HL-60 (cell line): ENCODE measurements around the gene PNCK.
"Not testable (repeated sequence)": the region's sequence is repeated elsewhere in the genome, so short reads cannot be mapped to it uniquely, and the experiment has no call there.

Source experiments
- DNase-seq, 2 experiments: peaks; one replicate each; pipeline ENCODE4 v3.0.0-alpha.2; 2010 to 2020; ENCODE audit warnings: low read depth in 1 of 2, low spot score in 1 of 2
- H3K27ac ChIP-seq: fragments of 250-450 bp; sonication (Bioruptor Pico); replicated peaks from 2 replicates; pipeline ENCODE4 v1.5.1; 2020; ENCODE audit warnings: mild to moderate bottlenecking, moderate library complexity
- H3K27me3 ChIP-seq: fragments of 250-450 bp; sonication (Bioruptor Pico); 2 replicates; pipeline ENCODE4 v1.5.1; 2021; ENCODE audit warnings: mild to moderate bottlenecking, moderate library complexity; ENCODE audit not compliant: insufficient read depth, poor library complexity, severe bottlenecking
- H3K4me3 ChIP-seq: replicated peaks from 2 replicates; pipeline ENCODE4 v1.5.1; 2011; ENCODE audit warnings: mild to moderate bottlenecking, control low read depth, low read length; ENCODE audit not compliant: insufficient read depth
- CTCF ChIP-seq: IDR thresholded peaks from one replicate; pipeline ENCODE4 v1.5.1; 2011; ENCODE audit warnings: low read length, control low read depth, inconsistent platforms; ENCODE audit not compliant: insufficient read depth
- GABPA ChIP-seq: IDR thresholded peaks from 2 replicates; pipeline ENCODE4 v1.6.1; 2012; ENCODE audit warnings: low read depth
- POLR2AphosphoS5 ChIP-seq: IDR thresholded peaks from 2 replicates; pipeline ENCODE4 v1.6.1; 2012; ENCODE audit warnings: low read depth
- REST ChIP-seq: IDR thresholded peaks from 2 replicates; pipeline ENCODE4 v1.6.1; 2012; ENCODE audit warnings: low read depth; ENCODE audit not compliant: insufficient replicate concordance
- SPI1 ChIP-seq: IDR thresholded peaks from 2 replicates; pipeline ENCODE4 v1.6.1; 2012; ENCODE audit warnings: low read depth, mild to moderate bottlenecking, borderline replicate concordance

PNCK gene

GRCh38 chrX:153707406-153707805, 33.8 kb upstream of the PNCK start:
- Histone ChIP-seq H3K4me3 (no peak overlapping the region), H3K27me3 (no peaks in the 10 kb centered on the region), H3K27ac (no peak overlapping the region)
- TF ChIP-seq POLR2AphosphoS5 (no peak), SPI1 (no peak), CTCF (no peak), REST (no peak), GABPA (no peak)
- DNase-seq: no peak

GRCh38 chrX:153706799-153707198, 33.2 kb upstream of the PNCK start:
- Histone ChIP-seq H3K27ac (no peak overlapping the region), H3K4me3 (no peak overlapping the region), H3K27me3 (no peaks in the 10 kb centered on the region)
- DNase-seq: no peak
- no peak for TF ChIP-seq CTCF
- no peak for TF ChIP-seq SPI1

- not testable (repeated sequence) for H3K4me3 ChIP-seq, H3K27me3 ChIP-seq, DNase-seq, H3K27ac ChIP-seq
These were observed 31.9 kb upstream of the PNCK start for GRCh38 chrX:153705403-153706060.

- H3K27ac ChIP-seq, H3K4me3 ChIP-seq, DNase-seq, H3K27me3 ChIP-seq: not testable (repeated sequence)
These were observed 31.2 kb upstream of the PNCK start for GRCh38 chrX:153704631-153705402.

- no peak overlapping the region for H3K27ac ChIP-seq
- TF ChIP-seq GABPA (no peak), SPI1 (no peak), CTCF (no peak), POLR2AphosphoS5 (no peak)
These were observed 30.5 kb upstream of the PNCK start for GRCh38 chrX:153704021-153704526.

More at GRCh38 chrX:153704021-153704526, 30.5 kb upstream of the PNCK start:
- H3K27me3 ChIP-seq: no peaks in the 10 kb centered on the region
- DNase-seq: no peak
- no peak overlapping the region for H3K4me3 ChIP-seq
